HG03469 (cell line): ENCODE results near the gene CCDC159.
"Not testable (repeated sequence)": the region's sequence is repeated elsewhere in the genome, so short reads cannot be mapped to it uniquely, and the experiment has no call there.

ENCODE experiments used
- ATAC-seq: cut with Tn5 transposase; IDR thresholded peaks from one replicate; pipeline ENCODE4 v1.9.1; 2021; ENCODE audit warnings: mild to moderate bottlenecking, moderate library complexity, moderate number of reproducible peaks; ENCODE audit not compliant: unreplicated experiment

Gene CCDC159

DNA sequence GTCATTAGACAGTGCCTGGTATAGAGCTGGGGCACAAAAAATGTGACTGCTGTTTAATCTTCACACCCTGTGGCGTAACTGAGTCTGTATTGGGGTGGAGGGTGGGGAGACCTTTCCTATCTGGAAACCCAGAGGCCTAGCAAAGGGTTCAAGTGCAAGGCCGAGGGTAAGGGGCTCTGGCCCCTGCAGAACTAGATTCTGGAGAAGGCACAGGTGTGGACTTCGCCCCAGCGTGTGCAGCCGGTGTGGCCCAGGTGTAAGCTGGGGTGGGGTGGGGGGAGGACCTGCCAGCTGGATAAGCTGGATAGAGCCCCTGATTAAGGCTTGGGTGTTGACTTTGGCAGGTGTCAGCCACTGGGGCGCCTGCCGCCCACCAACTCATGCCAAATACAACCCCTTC lies 8.2 kb upstream of the CCDC159 start:
- no peak for ATAC-seq

GRCh38 chr19:11338569-11339253 lies 7.6 kb upstream of the CCDC159 start:
- ATAC-seq, result no peak

- no peak for ATAC-seq
Measured at GRCh38 chr19:11339254-11340098, 6.8 kb upstream of the CCDC159 start, which contains the start of gene RAB3D. TSS of gene RAB3D (minus strand) at chr19:11339657. CDS start at chr19:11337399, 2,258 bp downstream.

- not testable (repeated sequence) for ATAC-seq
Measured at GRCh38 chr19:11340099-11340467, 6.2 kb upstream of the CCDC159 start.

DNA sequence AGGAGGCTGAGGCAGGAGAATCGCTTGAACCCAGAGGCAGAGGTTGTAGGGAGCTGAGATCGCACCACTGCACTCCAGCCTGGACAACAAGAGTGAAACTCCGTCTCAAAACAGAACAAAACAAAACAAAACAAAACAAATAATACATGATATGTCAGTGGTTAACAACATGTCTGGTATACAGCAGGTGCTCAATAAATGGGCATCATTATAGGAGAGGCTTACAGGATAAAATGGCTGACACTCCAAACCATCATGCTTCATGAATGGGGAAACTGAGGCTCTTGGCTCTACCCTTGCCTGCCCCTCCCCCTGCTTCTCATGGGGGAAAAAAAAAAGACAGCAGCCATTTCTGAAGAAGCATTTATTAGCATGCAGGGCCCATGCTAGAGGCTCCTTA lies 3.9 kb upstream of the CCDC159 start:
- ATAC-seq, result no peak

DNA sequence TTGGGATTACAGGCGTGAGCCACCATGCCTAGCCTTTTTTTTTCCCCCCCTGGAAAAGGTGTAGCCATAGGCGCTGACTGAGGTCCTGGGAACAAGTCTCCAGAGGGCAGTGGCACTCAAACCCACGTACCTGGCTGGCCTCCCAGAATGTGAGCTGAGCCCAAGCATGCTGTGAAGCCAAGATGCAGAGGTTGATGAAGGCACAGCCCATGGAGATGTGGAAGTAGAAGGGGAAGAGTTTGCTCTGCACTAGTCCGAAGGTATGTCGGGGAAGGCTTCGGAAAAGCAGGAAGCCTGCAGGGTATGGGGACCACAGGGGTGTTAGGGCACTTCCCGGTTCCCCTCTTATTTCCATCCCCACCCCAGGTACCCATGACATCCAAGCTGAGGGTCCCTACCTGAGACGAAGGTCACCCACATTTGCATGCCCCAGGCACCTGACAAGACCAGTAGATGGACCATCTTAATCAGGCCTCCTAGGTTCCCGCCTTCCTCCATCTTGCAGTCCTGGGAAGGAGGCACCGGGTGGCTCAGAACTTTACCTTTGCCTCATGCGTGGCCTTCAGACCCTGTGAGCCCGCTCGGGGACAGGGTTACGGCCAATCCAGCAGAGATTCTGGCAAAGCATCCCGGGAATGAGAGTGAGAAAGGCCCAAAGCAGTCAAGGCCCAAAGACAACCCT lies 1.1 kb upstream of the CCDC159 start:
- ATAC-seq, result no peak

- no peak for ATAC-seq
Measured at GRCh38 chr19:11347546-11348039, 1.3 kb downstream of the CCDC159 start.

GRCh38 chr19:11349171-11349570 lies 2.9 kb downstream of the CCDC159 start:
- ATAC-seq, result no peak

DNA sequence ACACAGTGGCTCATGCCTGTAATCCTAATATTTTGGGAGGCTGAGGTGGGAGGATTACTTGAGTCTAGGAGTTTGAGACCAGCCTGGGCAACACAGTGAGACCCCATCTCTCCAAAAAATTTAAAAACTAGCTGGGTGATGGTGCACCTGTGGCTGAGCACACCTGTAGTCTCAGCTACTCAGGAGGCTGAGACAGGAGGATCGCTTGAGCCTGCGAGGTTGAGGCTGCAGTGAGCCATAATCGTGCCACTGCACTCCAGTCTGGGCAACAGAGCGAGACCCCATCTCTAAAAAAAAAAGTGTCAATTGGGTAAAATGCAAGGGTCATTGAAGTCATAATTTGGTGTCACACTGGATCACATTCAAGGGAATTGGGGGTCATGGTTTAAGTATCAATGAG lies 7.8 kb downstream of the CCDC159 start:
- not testable (repeated sequence) for ATAC-seq

DNA sequence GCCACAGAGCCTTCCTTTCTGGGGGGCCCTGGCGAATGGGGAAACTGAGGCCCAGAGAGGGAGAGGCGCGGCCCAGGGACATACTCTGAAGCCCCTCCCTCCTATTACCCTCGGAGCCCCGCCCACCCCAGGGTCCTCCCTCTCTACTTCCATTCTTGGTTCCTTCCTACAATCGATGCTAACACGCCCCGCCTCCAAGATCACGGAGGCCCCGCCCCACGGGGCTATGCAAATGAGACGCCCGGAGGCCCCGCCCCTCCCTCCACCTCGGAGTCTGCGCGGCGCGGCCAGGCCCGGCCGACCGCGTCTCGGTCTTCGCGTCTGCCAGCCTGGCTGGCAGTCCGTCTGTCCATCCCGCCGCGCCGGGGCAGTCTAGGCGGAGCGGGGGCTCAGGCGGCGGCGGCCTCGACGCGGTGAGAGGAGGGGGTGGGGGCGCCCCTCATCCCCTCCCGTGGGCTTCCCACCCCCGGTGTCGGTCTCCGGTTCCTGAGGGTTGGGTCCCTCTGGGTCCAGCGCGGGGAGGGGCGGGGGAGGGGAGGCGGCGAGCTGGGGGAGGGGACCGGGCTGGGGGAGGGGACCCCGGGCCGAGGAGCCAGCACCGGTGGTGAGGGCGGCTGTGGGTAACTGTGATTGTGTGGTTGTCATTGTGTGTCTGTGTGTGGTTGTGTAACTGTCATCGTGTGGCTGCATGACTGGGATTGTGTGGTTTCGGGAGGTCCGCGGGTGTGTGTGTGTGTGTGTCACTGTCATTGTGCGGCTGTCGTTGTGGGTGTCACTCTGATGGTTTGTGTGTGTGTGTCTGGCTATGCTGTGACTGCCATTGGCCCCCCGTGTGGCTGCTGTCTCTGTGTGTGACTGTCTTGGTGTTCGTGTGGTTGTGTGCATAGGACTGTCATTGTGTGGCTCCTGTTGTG lies 9.1 kb downstream of the CCDC159 start, which contains the start of gene PLPPR2:
TSS of gene PLPPR2 (plus strand) at position 273 of the 914 bp plus-strand sequence. CDS start 2,242 bp downstream, outside the sequence.
- ATAC-seq, result no peak

GRCh38 chr19:11356074-11356397 lies 9.7 kb downstream of the CCDC159 start:
- no peak for ATAC-seq

- ATAC-seq, result no peak
Measured at GRCh38 chr19:11356676-11357550, 10.6 kb downstream of the CCDC159 start.

GRCh38 chr19:11359421-11359820 lies 13.1 kb downstream of the CCDC159 start:
- ATAC-seq, result no peak

DNA sequence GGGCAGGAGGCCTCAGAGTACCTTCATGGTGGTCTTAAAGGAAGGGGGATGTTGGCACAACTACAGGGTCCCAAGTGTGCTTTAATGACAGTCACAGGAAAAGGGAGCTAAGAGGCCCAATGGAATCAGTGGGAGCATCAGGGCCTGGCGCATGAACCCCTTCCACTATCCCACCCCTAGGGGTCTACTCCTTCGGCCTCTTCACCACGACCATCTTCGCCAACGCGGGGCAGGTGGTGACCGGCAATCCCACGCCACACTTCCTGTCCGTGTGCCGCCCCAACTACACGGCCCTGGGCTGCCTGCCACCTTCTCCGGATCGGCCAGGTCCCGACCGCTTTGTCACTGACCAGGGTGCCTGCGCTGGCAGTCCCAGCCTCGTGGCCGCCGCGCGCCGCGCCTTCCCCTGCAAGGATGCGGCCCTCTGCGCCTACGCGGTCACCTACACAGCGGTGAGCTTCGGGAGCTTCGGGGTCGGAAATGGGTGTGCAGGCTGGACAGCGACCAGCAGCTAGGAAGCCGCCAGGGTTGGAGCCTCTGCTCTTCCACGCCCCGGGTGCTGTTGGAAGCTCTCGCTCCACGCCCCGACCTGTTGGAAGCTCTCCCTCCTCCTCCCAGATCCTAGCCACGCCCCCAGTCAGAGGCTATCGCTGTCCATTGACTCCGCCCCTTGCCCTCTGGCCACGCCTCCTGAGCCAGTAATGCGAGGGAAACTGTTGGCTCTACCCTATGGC lies 14.9 kb downstream of the CCDC159 start:
- ATAC-seq, result no peak

DNA sequence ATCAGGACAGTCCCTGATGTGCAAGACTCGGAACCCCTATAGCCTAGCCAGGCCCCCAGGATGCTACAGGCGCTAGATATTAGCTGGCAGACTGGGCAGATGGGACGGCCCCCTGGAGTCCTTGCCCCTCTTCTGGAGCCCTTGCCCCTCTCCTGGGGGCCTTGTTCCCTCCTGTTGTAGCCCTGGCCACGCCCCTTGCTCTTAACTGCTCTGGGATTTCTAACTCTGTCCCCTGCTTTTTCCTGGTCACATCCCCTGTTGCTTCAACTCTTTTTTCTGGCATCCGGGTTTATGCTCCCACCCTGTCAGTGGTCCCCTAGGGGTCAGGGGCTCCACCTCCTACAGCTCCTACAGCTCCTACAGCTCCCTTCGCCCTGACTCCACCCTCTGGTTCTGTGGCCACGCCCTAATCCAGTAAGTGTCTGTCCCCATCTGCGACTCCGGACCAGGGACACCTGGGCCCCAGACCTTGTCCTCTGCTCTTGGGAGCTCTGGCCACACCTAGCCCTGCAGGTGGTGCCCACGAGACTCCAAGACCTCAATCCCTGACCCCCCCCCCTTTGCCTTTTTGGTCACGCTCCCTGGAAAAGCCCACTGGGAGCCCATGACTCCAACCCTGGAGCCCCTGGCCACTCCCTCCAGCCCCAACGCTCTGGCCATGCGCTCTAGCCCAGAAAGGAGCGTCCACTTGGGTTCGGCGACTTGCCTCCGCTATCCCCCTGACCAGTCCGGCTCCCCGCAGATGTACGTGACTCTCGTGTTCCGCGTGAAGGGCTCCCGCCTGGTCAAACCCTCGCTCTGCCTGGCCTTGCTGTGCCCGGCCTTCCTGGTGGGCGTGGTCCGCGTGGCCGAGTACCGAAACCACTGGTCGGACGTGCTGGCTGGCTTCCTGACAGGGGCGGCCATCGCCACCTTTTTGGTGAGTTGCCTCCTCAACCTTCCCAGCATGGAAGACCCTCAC lies 15.7 kb downstream of the CCDC159 start:
- no peak for ATAC-seq

DNA sequence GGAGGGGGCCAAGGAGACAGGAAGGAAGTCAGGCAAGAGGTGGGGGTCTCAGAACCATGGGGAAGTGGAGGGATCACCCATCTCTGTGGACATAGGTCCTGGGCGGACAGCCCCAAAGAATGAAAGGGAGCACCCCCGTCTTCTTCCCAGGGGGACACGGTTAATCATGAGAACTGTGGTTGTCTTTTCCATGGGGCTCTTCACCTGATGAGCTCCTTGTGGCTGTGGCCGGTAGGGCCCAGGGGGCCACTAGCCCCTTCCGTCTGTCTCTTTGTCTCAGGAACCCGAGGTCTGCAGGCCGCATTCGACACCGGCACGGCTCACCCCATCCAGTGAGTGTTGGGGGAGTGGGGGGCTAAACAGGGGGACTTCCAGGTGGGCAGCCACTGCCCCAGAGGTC lies 17.6 kb downstream of the CCDC159 start:
- ATAC-seq, result no peak

DNA sequence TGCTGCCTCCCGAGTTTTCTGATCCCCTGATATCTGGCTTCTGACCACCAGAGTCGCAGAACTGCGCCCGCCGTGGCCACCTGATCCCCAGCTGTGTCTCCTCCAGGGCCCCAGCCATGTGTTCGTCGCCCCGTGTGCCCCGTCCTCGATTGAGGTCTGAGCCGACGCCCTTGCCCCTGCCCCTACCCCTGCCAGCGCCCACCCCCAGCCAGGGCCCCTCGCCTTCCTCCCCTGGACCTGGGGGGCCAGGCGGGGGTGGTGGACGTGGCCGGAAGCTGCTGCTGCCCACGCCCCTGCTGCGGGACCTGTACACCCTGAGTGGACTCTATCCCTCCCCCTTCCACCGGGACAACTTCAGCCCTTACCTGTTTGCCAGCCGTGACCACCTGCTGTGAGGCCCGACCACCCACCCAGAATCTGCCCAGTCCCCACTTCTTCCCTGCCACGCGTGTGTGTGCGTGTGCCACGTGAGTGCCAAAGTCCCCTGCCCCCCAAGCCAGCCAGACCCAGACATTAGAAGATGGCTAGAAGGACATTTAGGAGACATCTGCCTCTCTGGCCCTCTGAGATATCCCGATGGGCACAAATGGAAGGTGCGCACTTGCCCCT lies 18.1 kb downstream of the CCDC159 start:
- ATAC-seq, result no peak
